ENCODE results near the gene POC1B. TPM values are rescaled to one million over a fixed set of nuclear protein-coding genes. Genes with fewer than 3 reads are reported as not detected.

The POC1B gene
- total RNA-seq, 1 experiment from 2014 or later, result 30.8 TPM

- no TSS peak for BruUV-seq (replicated peaks)
- H3K4me1 ChIP-seq (ENCODE audit: insufficient read depth, low read length, poor library complexity, severe bottlenecking), result no peaks in the 10 kb centered on the region
- no peak for DNase-seq (ENCODE audit: low spot score)
- no peak overlapping the region for H3K27ac ChIP-seq (ENCODE audit: low read depth, low read length, poor library complexity, severe bottlenecking)
- H3K36me3 ChIP-seq (ENCODE audit: insufficient read depth, low read length, poor library complexity, severe bottlenecking), result no peaks in the 10 kb centered on the region
- H3K4me3 ChIP-seq (ENCODE audit: low read depth, low read length, poor library complexity, severe bottlenecking), result no peak overlapping the region
- intact Hi-C loops (cut with micrococcal nuclease; ENCODE audit: unreplicated experiment), result no loop called here
- H3K9me3 ChIP-seq (ENCODE audit: low read depth, low read length, poor library complexity, severe bottlenecking), result no peaks in the 10 kb centered on the region
- TF ChIP-seq CTCF (conservative IDR thresholded peaks at IDR 0.05; ENCODE audit: low read depth, low read length) (no peak), EZH2 (IDR thresholded peaks at IDR 0.05; ENCODE audit: borderline replicate concordance, low read depth, low read length, poor library complexity, severe bottlenecking) (no peak)
- POLR2A ChIA-PET (ENCODE audit: low non-redundant PET), result no interaction called here
- CTCF ChIA-PET, result no interaction called here
- no peaks in the 10 kb centered on the region for H3K27me3 ChIP-seq (replicated peaks; ENCODE audit: insufficient read depth, low read depth, low read length, poor library complexity)
Measured at GRCh38 chr12:89501793-89502192, 24.1 kb downstream of the POC1B start.

DNA sequence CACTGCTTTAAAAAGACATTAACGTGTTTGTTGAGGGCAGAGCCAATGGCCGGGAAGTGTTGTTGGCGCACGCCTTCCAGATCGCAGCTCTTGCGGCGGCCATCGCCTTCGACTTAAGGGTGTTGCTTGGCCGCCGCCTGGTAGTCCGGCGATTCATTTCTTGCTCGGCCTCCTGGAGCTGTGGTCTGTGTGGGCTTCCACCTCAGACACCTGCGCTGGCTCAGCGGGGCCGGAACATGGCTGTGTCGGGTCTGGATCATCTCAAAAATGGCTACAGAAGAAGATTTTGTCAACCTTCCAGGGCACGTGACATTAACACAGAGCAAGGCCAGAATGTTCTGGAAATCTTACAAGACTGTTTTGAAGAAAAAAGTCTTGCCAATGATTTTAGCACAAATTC, 26.0 kb downstream of the POC1B start:
- Histone ChIP-seq H3K4me1 (ENCODE audit: insufficient read depth, low read length, poor library complexity, severe bottlenecking) (no peaks in the 10 kb centered on the region), H3K9me3 (ENCODE audit: low read depth, low read length, poor library complexity, severe bottlenecking) (no peaks in the 10 kb centered on the region), H3K36me3 (ENCODE audit: insufficient read depth, low read length, poor library complexity, severe bottlenecking) (no peaks in the 10 kb centered on the region), H3K27ac (ENCODE audit: low read depth, low read length, poor library complexity, severe bottlenecking) (no peak overlapping the region), H3K27me3 (replicated peaks; ENCODE audit: insufficient read depth, low read depth, low read length, poor library complexity) (no peaks in the 10 kb centered on the region), H3K4me3 (ENCODE audit: low read depth, low read length, poor library complexity, severe bottlenecking) (no peak overlapping the region)
- BruUV-seq (replicated peaks), result no TSS peak
- CTCF ChIA-PET, result no interaction called here
- intact Hi-C loops (cut with micrococcal nuclease; ENCODE audit: unreplicated experiment), result no loop called here
- DNase-seq (ENCODE audit: low spot score), result no peak
- POLR2A ChIA-PET (ENCODE audit: low non-redundant PET), result no interaction called here
- no peak for TF ChIP-seq CTCF (conservative IDR thresholded peaks at IDR 0.05; ENCODE audit: low read depth, low read length)
- no peak for TF ChIP-seq EZH2 (IDR thresholded peaks at IDR 0.05; ENCODE audit: borderline replicate concordance, low read depth, low read length, poor library complexity, severe bottlenecking)

DNA sequence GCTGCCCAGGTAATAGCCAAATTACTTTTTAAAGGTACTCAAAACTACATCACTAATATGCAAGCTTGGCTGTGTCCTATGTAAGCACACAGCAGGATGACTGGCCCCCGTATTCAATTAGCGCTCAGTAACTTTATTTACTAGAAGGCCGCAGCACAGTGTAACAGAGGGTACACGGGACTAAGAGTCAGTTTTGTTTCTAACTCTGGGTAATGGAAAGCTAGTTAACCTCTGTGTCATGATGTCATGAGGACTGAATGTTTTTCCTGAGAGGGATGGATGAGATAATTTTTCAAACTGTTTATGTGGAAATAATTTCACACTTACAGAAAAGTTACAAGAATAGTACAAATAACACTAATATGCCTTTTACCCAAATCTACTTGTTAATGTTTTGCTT, 28.4 kb downstream of the POC1B start:
- no TSS peak for BruUV-seq (replicated peaks)
- POLR2A ChIA-PET (ENCODE audit: low non-redundant PET), result interaction anchor here (0.7 kb wide), 1 partner anchor 10 kb away, joined by 3 read pairs; no protein-coding TSS in a partner anchor

More for the DNA sequence above, 28.4 kb downstream of the POC1B start:
- CTCF ChIA-PET, result no interaction called here
- TF ChIP-seq CTCF (conservative IDR thresholded peaks at IDR 0.05; ENCODE audit: low read depth, low read length) (no peak), EZH2 (IDR thresholded peaks at IDR 0.05; ENCODE audit: borderline replicate concordance, low read depth, low read length, poor library complexity, severe bottlenecking) (no peak)
- DNase-seq (ENCODE audit: low spot score), result no peak
- Histone ChIP-seq H3K4me3 (ENCODE audit: low read depth, low read length, poor library complexity, severe bottlenecking) (no peak overlapping the region), H3K27me3 (replicated peaks; ENCODE audit: insufficient read depth, low read depth, low read length, poor library complexity) (no peaks in the 10 kb centered on the region), H3K9me3 (ENCODE audit: low read depth, low read length, poor library complexity, severe bottlenecking) (no peaks in the 10 kb centered on the region), H3K27ac (ENCODE audit: low read depth, low read length, poor library complexity, severe bottlenecking) (no peak overlapping the region), H3K4me1 (ENCODE audit: insufficient read depth, low read length, poor library complexity, severe bottlenecking) (no peaks in the 10 kb centered on the region), H3K36me3 (ENCODE audit: insufficient read depth, low read length, poor library complexity, severe bottlenecking) (no peaks in the 10 kb centered on the region)
- intact Hi-C loops (cut with micrococcal nuclease; ENCODE audit: unreplicated experiment), result no loop called here

All from A673 (cell line).